HepG2 (cell line): Measurements from ENCODE around the gene NEU1. TPM values are rescaled to one million over a fixed set of nuclear protein-coding genes. Genes with fewer than 3 reads are reported as not detected.

ENCODE experiments used
- CAMTA2 ChIP-seq: sonication (generic); formaldehyde crosslinking; IDR thresholded peaks from 2 replicates; pipeline ENCODE4 v1.4.0; 2020; ENCODE audit warnings: mild to moderate bottlenecking, missing genetic modification reagents, borderline replicate concordance
- CCDC6 ChIP-seq: sonication (generic); formaldehyde crosslinking; IDR thresholded peaks from 2 replicates; pipeline ENCODE4 v1.8.1; 2022; ENCODE audit warnings: mild to moderate bottlenecking, missing genetic modification reagents, moderate library complexity
- FOSL2 ChIP-seq: sonication (generic); formaldehyde crosslinking; IDR thresholded peaks from 2 replicates; pipeline ENCODE4 v1.4.0; 2020; ENCODE audit warnings: missing genetic modification reagents
- GABPB1 ChIP-seq: IDR thresholded peaks from 2 replicates; pipeline ENCODE4 v1.6.1; 2016; ENCODE audit warnings: mild to moderate bottlenecking, missing genetic modification reagents, moderate library complexity, missing compliant biosample characterization
- HIVEP1 ChIP-seq: sonication (generic); formaldehyde crosslinking; IDR thresholded peaks from 2 replicates; pipeline ENCODE4 v1.4.0; 2020; ENCODE audit warnings: mild to moderate bottlenecking, missing genetic modification reagents
- KDM2A ChIP-seq: sonication (generic); formaldehyde crosslinking; IDR thresholded peaks from 2 replicates; pipeline ENCODE4 v1.4.0; 2020; ENCODE audit warnings: low read depth, missing genetic modification reagents, borderline replicate concordance
- NCOR1 ChIP-seq: fragments of 200-600 bp; sonication (generic); IDR thresholded peaks from 2 replicates; pipeline ENCODE4 v1.7.0; 2017; ENCODE audit warnings: antibody characterized with exemption, low read length, borderline replicate concordance
- POGK ChIP-seq: sonication (generic); formaldehyde crosslinking; conservative IDR thresholded peaks from 2 replicates; pipeline ENCODE4 v1.8.0; 2022; ENCODE audit warnings: mild to moderate bottlenecking, moderate library complexity, missing genetic modification reagents
- RARA ChIP-seq: IDR thresholded peaks from 2 replicates; pipeline ENCODE4 v1.6.1; 2016; ENCODE audit warnings: missing genetic modification reagents, missing compliant biosample characterization
- RBFOX2 ChIP-seq: fragments of 200-400 bp; formaldehyde crosslinking; IDR thresholded peaks from 2 replicates; pipeline ENCODE4 v1.6.1; 2017; ENCODE audit warnings: low read depth, mild to moderate bottlenecking, low read length
- SNAI1 ChIP-seq: sonication (generic); formaldehyde crosslinking; IDR thresholded peaks from 2 replicates; pipeline ENCODE4 v1.5.0; 2020; ENCODE audit warnings: mild to moderate bottlenecking, missing genetic modification reagents, borderline replicate concordance
- TARDBP ChIP-seq: sonication (generic); formaldehyde crosslinking; IDR thresholded peaks from 2 replicates; pipeline ENCODE4 v1.8.0; 2022; ENCODE audit warnings: mild to moderate bottlenecking, missing genetic modification reagents
- YEATS4 ChIP-seq: sonication (generic); formaldehyde crosslinking; IDR thresholded peaks from 2 replicates; pipeline ENCODE4 v1.4.0; 2020; ENCODE audit warnings: missing genetic modification reagents, borderline replicate concordance
- ZBTB42 ChIP-seq: sonication (generic); formaldehyde crosslinking; IDR thresholded peaks from 2 replicates; pipeline ENCODE4 v1.5.0; 2020; ENCODE audit warnings: mild to moderate bottlenecking, missing genetic modification reagents
- ZC3H13 ChIP-seq: sonication (generic); formaldehyde crosslinking; IDR thresholded peaks from 2 replicates; pipeline ENCODE4 v1.8.1; 2023; ENCODE audit warnings: mild to moderate bottlenecking, missing genetic modification reagents, moderate library complexity
- ZGPAT ChIP-seq: IDR thresholded peaks from 2 replicates; pipeline ENCODE4 v1.6.1; 2016; ENCODE audit warnings: mild to moderate bottlenecking
- ZNF230 ChIP-seq: sonication (generic); formaldehyde crosslinking; IDR thresholded peaks from 2 replicates; pipeline ENCODE4 v1.4.0; 2020; ENCODE audit warnings: mild to moderate bottlenecking, missing genetic modification reagents
- ZNF276 ChIP-seq: sonication (generic); formaldehyde crosslinking; IDR thresholded peaks from 2 replicates; pipeline ENCODE4 v1.4.0; 2020; ENCODE audit warnings: mild to moderate bottlenecking, low read depth, missing genetic modification reagents
- ZNF768 ChIP-seq: sonication (generic); formaldehyde crosslinking; IDR thresholded peaks from 2 replicates; pipeline ENCODE4 v1.4.0; 2020; ENCODE audit warnings: missing genetic modification reagents
- ZSCAN5A ChIP-seq: sonication (generic); formaldehyde crosslinking; IDR thresholded peaks from 2 replicates; pipeline ENCODE4 v1.8.0; 2022; ENCODE audit warnings: mild to moderate bottlenecking, missing genetic modification reagents, borderline replicate concordance
- polyA plus RNA-seq, 8 experiments: library from polyadenylated mRNA; depleted of rRNA in 3 of 8; stranded (reverse) in 7 of 8; unstranded in 1 of 8; fragments of >200 nt; fragmentation: Illumina TruSeq in 4 of 8; extraction: Trizol in 4 of 8; gene quantifications; 2 replicates each; pipeline versions ENCODE4 v1.2.1 to v1.2.3, GENCODE V29; 2011 to 2016; ENCODE audit warnings: low read depth in 4 of 8, missing spikeins in 1 of 8, mixed read lengths in 1 of 8; ENCODE audit not compliant: insufficient read depth in 1 of 8
- total RNA-seq, 5 experiments: library from RNA; depleted of rRNA; stranded (reverse); fragments of >200 nt; fragmentation: Illumina TruSeq; extraction: Trizol; gene quantifications; 2 replicates each; pipeline ENCODE4 v1.2.3, GENCODE V29; 2016; ENCODE audit warnings: low read depth in 1 of 5
- TF ChIP-seq, protein P1 (sequence below): sonication (generic); formaldehyde crosslinking; IDR thresholded peaks from 2 replicates; pipeline ENCODE4 v1.4.0; 2020; ENCODE audit warnings: missing genetic modification reagents

Gene NEU1
- total and polyA plus RNA-seq, 2 of the 13 experiments (the other 11 are each of a cell fraction or from before 2014, with no cell fraction given), result 215 to 297 TPM

- TF ChIP-seq ZBTB42 (CRISPR knock-in tag) (0 out of 2 replicates have a peak, but pooled peaks have one; percentile 10), ZNF276 (CRISPR knock-in tag) (0 out of 2 replicates have a peak, but pooled peaks have one; percentile 56), SNAI1 (CRISPR knock-in tag) (0 out of 2 replicates have a peak, but pooled peaks have one; percentile 1), NCOR1 (0 out of 2 replicates have a peak, but pooled peaks have one; percentile 14), ZSCAN5A (CRISPR knock-in tag) (0 out of 2 replicates have a peak, but pooled peaks have one; percentile 18), CAMTA2 (no peak), GABPB1 (CRISPR knock-in tag) (peak; percentile 30; the same call in 1 of the 2 replicates), ZNF230 (CRISPR knock-in tag) (no peak), POGK (CRISPR knock-in tag) (no peak), RARA (CRISPR knock-in tag) (peak; percentile 3; the same call in 1 of the 2 replicates), YEATS4 (CRISPR knock-in tag) (0 out of 2 replicates have a peak, but pooled peaks have one; percentile 42), FOSL2 (CRISPR knock-in tag) (peak; percentile 10; the same call in 1 of the 2 replicates), ZNF768 (CRISPR knock-in tag) (peak; percentile 21; the same call in 1 of the 2 replicates), TARDBP (CRISPR knock-in tag) (no peak), ZC3H13 (CRISPR knock-in tag) (0 out of 2 replicates have a peak, but pooled peaks have one; percentile 36), HIVEP1 (CRISPR knock-in tag) (0 out of 2 replicates have a peak, but pooled peaks have one; percentile 17), ZGPAT (CRISPR knock-in tag) (peak; percentile 34; the same call in 1 of the 2 replicates), KDM2A (CRISPR knock-in tag) (peak; percentile 61), CCDC6 (CRISPR knock-in tag) (no peak), RBFOX2 (peak; percentile 39)
- TF ChIP-seq, protein P1, sequence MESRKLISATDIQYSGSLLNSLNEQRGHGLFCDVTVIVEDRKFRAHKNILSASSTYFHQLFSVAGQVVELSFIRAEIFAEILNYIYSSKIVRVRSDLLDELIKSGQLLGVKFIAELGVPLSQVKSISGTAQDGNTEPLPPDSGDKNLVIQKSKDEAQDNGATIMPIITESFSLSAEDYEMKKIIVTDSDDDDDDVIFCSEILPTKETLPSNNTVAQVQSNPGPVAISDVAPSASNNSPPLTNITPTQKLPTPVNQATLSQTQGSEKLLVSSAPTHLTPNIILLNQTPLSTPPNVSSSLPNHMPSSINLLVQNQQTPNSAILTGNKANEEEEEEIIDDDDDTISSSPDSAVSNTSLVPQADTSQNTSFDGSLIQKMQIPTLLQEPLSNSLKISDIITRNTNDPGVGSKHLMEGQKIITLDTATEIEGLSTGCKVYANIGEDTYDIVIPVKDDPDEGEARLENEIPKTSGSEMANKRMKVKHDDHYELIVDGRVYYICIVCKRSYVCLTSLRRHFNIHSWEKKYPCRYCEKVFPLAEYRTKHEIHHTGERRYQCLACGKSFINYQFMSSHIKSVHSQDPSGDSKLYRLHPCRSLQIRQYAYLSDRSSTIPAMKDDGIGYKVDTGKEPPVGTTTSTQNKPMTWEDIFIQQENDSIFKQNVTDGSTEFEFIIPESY (CRISPR knock-in tag), result peak; percentile 87
These were observed 38.9 kb upstream of the NEU1 start (continued) for GRCh38 chr6:31901415-31901952.
